Measurements from ENCODE around the gene COL23A1.

GRCh38 chr5:178357678-178358077, 232.5 kb downstream of the COL23A1 start:
- TF ChIP-seq POLR2AphosphoS5 (IDR thresholded peaks at IDR 0.05; ENCODE audit: low read depth): no peak
- TF ChIP-seq, protein P1, sequence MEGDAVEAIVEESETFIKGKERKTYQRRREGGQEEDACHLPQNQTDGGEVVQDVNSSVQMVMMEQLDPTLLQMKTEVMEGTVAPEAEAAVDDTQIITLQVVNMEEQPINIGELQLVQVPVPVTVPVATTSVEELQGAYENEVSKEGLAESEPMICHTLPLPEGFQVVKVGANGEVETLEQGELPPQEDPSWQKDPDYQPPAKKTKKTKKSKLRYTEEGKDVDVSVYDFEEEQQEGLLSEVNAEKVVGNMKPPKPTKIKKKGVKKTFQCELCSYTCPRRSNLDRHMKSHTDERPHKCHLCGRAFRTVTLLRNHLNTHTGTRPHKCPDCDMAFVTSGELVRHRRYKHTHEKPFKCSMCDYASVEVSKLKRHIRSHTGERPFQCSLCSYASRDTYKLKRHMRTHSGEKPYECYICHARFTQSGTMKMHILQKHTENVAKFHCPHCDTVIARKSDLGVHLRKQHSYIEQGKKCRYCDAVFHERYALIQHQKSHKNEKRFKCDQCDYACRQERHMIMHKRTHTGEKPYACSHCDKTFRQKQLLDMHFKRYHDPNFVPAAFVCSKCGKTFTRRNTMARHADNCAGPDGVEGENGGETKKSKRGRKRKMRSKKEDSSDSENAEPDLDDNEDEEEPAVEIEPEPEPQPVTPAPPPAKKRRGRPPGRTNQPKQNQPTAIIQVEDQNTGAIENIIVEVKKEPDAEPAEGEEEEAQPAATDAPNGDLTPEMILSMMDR (conservative IDR thresholded peaks at IDR 0.05; ENCODE audit: low read depth in 2 of 2): no peak
- TF ChIP-seq EZH2 (IDR thresholded peaks at IDR 0.05; ENCODE audit: low read depth, unreplicated experiment): no peak
- TF ChIP-seq STAT1 (IDR thresholded peaks at IDR 0.05; ENCODE audit: unreplicated experiment): no peak
- no peak for TF ChIP-seq JUNB (IDR thresholded peaks at IDR 0.05; ENCODE audit: unreplicated experiment)
- TF ChIP-seq ETS1 (IDR thresholded peaks at IDR 0.05): no peak
- TF ChIP-seq EZH2phosphoT487 (IDR thresholded peaks at IDR 0.05; ENCODE audit: unreplicated experiment): no peak
- no peak for TF ChIP-seq CREB1 (CRISPR knock-in tag; IDR thresholded peaks at IDR 0.05; ENCODE audit: low read depth)
- no peak for TF ChIP-seq NANOG (IDR thresholded peaks at IDR 0.05; ENCODE audit: borderline replicate concordance)
- TF ChIP-seq, protein P2, sequence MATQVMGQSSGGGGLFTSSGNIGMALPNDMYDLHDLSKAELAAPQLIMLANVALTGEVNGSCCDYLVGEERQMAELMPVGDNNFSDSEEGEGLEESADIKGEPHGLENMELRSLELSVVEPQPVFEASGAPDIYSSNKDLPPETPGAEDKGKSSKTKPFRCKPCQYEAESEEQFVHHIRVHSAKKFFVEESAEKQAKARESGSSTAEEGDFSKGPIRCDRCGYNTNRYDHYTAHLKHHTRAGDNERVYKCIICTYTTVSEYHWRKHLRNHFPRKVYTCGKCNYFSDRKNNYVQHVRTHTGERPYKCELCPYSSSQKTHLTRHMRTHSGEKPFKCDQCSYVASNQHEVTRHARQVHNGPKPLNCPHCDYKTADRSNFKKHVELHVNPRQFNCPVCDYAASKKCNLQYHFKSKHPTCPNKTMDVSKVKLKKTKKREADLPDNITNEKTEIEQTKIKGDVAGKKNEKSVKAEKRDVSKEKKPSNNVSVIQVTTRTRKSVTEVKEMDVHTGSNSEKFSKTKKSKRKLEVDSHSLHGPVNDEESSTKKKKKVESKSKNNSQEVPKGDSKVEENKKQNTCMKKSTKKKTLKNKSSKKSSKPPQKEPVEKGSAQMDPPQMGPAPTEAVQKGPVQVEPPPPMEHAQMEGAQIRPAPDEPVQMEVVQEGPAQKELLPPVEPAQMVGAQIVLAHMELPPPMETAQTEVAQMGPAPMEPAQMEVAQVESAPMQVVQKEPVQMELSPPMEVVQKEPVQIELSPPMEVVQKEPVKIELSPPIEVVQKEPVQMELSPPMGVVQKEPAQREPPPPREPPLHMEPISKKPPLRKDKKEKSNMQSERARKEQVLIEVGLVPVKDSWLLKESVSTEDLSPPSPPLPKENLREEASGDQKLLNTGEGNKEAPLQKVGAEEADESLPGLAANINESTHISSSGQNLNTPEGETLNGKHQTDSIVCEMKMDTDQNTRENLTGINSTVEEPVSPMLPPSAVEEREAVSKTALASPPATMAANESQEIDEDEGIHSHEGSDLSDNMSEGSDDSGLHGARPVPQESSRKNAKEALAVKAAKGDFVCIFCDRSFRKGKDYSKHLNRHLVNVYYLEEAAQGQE (IDR thresholded peaks at IDR 0.05; ENCODE audit: unreplicated experiment): no peak
- no peak for TF ChIP-seq ZNF462 (CRISPR knock-in tag; IDR thresholded peaks at IDR 0.05)
- no peak for TF ChIP-seq ZNF331 (CRISPR knock-in tag; IDR thresholded peaks at IDR 0.05; ENCODE audit: low read depth)
- TF ChIP-seq ZNF114 (CRISPR knock-in tag; IDR thresholded peaks at IDR 0.05): no peak

Measured in GM23338 (cell line).